Suppressor macrophage treated with lipopolysaccharide for 4 hours (primary cell): ENCODE measurements around the gene DIO3.

Source experiments
- DNase-seq: peaks from one replicate; pipeline ENCODE4 v3.0.0-alpha.2; 2020

DIO3 gene

GRCh38 chr14:101584055-101584859 lies 23.0 kb downstream of the DIO3 start:
- no peak for DNase-seq

GRCh38 chr14:101585211-101585610 lies 23.9 kb downstream of the DIO3 start:
- DNase-seq: no peak

- DNase-seq: no peak
Observed at GRCh38 chr14:101586531-101587430, 25.5 kb downstream of the DIO3 start.

- DNase-seq: no peak
Observed at GRCh38 chr14:101587441-101587911, 26.2 kb downstream of the DIO3 start.

GRCh38 chr14:101588286-101588975 lies 27.1 kb downstream of the DIO3 start:
- no peak for DNase-seq

GRCh38 chr14:101588990-101589389 lies 27.7 kb downstream of the DIO3 start:
- DNase-seq: no peak

- DNase-seq: no peak
Observed at GRCh38 chr14:101589486-101590015, 28.3 kb downstream of the DIO3 start.

- no peak for DNase-seq
Observed at GRCh38 chr14:101590062-101590461, 28.8 kb downstream of the DIO3 start.

GRCh38 chr14:101590616-101591015 lies 29.3 kb downstream of the DIO3 start:
- no peak for DNase-seq

- DNase-seq: no peak
Observed at GRCh38 chr14:101591121-101591520, 29.8 kb downstream of the DIO3 start.

- no peak for DNase-seq
Observed at GRCh38 chr14:101591582-101591981, 30.3 kb downstream of the DIO3 start.

- DNase-seq: no peak
Observed at GRCh38 chr14:101593411-101594238, 32.3 kb downstream of the DIO3 start.

- no peak for DNase-seq
Observed at GRCh38 chr14:101594511-101595148, 33.3 kb downstream of the DIO3 start.

- no peak for DNase-seq
Observed at GRCh38 chr14:101595349-101595748, 34.1 kb downstream of the DIO3 start.

- no peak for DNase-seq
Observed at GRCh38 chr14:101595887-101596721, 34.8 kb downstream of the DIO3 start.

- no peak for DNase-seq
Observed at GRCh38 chr14:101596742-101597141, 35.4 kb downstream of the DIO3 start.

GRCh38 chr14:101598159-101598558 lies 36.9 kb downstream of the DIO3 start:
- no peak for DNase-seq

GRCh38 chr14:101598571-101599233 lies 37.4 kb downstream of the DIO3 start:
- no peak for DNase-seq

- DNase-seq: no peak
Observed at GRCh38 chr14:101599234-101599885, 38.1 kb downstream of the DIO3 start.
